Activated CD8-positive, alpha-beta memory T cell treated with anti-CD3 and anti-CD28 coated beads, Interleukin-2, amount 50 U/mL, for 48 hours (primary cell): ENCODE results near the gene IMPDH2.

Source experiments
- DNase-seq: peaks from one replicate; pipeline ENCODE4 v3.0.0-alpha.2; 2020

IMPDH2 gene

GRCh38 chr3:49005303-49005680, 23.9 kb downstream of the IMPDH2 start:
- DNase-seq, result no peak

DNA sequence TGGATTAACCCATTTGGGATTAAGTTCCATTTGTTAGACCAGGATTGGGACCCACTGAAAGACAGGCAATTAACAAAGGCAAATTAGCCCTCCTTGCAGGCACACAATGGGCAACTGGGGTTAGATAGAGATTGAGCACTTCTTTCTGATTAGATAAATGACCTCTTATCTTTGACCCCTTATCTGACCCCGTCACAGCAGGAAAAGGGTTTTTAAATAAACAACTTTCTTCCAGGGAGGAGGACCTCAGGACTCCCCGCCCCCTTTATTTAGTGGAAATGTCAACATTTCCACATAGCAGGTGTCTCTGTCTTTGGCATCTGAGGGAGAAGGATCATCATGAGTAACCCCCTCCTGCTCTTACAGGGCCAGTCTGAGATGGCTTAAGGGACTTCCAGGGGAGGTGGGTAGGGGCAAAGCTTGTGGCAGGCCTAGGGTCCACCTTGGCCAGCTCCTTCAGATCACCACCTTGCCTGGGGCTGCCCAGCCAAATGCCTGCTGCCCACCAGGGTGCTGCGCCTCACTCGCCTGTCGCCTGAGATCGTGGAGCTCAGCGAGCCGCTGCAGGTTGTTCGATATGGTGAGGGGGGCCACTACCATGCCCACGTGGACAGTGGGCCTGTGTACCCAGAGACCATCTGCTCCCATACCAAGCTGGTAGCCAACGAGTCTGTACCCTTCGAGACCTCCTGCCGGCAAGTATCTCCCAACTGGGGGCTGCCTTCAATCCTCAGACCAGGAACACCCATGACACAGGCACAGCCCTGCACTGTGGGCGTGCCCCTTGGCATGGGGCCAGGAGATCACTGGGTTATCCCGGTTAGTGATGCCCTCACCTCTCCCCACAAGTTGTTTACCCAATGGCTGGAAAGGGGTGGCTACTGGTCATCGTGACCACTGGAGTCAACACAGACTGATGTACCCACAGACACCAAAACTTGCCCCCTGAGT, 24.6 kb downstream of the IMPDH2 start:
- no peak for DNase-seq

DNA sequence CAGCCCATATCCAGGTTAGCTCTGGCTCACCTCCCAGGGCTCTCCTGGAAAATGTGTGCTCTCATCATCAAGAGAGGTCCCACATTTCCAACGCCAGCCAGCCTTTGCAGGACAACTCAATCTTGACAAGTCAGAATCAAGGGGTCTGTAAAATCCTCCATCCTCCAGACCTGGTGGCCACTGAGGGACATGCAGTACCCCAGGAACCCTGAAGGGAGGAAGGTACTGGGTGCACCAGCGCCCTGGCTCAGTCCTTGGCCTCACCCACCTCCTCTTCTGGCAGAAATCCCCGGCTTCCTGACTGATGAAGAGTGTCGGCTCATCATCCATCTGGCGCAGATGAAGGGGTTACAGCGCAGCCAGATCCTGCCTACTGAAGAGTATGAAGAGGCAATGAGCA, 28.0 kb downstream of the IMPDH2 start:
- no peak for DNase-seq

DNA sequence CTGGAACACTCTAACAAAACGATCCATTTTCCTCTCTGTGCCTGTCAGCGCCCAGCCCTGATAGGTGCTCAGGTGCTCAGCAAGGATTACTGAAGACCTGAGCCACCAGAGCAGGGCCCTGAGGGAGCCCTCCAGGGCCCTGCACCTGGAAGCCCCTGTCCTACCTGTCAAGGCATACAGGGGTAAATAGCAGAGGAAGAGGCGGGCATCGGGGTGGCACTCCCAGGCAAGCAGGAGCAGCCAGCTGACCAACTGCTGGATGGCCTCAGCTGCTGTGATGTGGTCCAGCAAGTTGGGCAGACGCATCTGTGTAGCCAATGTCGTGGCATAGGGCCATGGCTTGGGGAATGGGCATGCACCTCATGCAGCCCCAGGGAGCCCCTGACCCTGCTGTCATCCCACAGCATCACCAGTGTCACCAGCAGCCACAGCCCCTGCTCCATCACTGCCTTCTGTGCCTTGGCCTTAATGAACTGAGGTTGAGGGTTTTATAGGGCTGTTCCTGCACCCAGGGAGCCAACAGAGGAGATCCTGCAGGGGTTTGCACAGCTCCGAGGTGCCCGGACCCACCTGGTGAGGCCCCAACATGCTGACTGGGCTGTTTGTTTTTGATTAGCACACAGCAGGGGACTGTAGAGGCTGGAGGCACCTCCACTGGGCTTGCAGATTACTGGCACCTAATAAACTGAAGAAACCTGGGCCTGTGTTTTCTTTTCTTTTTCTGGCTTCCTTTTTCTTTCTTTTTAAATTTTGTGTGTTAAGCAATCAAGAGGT, 29.9 kb downstream of the IMPDH2 start:
- no peak for DNase-seq

GRCh38 chr3:48997714-48998637, 31.2 kb downstream of the IMPDH2 start:
- no peak for DNase-seq

- no peak for DNase-seq
These were observed 32.0 kb downstream of the IMPDH2 start for GRCh38 chr3:48997102-48997635.

- DNase-seq, result no peak
These were observed 32.6 kb downstream of the IMPDH2 start for GRCh38 chr3:48996640-48997039.

- no peak for DNase-seq
These were observed 35.4 kb downstream of the IMPDH2 start for GRCh38 chr3:48993834-48994233.

DNA sequence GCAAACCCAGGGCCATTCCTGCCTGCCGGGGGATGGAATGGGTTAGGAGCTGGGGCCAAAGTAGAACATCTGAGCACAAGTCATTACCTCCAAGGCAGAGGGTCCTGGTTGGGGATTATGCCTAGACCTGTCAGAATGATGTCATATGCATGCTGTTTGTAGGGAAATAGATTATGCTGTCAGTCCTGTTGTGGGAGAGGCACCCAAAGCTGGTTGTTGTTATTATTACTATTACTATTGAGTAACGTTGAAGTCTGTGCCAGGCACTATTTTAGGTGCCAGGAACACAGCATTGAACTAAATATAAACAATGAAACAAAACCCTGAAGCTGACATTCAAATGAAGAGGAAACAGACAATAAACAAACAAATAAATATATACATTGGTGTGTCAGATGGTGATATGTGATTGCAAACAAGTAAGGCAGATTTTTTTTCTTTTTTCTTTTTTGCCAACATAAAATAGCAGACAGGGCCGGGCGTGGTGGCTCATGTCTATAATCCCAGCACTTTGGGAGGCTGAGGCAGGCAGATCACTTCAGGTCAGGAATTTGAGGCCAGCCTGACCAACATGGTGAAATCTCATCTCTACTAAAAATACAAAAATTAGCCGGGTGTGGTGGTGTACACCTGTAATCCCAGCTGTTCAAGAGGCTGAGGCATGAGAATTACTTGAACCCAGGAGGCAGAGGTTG, 37.2 kb downstream of the IMPDH2 start:
- no peak for DNase-seq

DNA sequence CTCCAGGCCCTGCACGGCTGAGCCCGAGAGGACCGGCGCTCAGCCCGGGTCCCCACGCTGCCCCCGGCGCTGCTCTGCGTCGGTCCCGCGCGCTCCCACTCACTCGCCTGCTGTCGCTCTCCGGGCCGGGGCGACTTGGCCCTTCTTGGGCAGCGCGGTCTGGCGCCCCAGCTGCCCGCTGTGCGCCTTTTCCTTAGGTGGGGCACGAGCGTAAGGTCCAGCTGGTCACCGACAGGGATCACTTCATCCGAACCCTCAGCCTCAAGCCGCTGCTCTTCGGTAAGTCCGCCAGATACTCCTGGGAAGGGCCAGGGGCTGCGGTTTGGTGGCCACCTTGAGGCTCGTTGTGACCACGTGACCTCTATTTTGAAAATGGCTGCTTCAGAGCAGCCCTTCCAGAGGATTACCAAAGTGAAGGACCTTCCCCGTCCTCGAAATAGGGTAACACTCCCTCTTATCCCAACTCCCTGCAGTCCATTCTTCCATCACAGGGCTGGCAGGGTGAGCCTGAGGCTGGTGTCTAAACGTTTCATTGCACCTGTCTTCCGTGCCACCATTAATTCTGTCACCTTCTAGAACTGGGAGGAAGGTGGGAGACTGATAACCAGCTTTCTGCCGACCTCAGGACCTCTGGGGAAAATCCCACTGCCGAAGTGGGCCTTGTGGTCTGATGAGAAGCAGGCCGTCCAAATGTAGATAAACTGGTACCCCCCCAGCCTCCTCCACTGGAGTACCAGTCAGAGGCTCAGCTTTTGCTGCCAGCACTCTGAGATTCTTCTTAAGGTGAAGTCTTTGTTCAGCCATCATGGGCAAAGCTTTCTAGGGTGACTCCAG, 38.3 kb downstream of the IMPDH2 start:
- DNase-seq, result no peak

DNA sequence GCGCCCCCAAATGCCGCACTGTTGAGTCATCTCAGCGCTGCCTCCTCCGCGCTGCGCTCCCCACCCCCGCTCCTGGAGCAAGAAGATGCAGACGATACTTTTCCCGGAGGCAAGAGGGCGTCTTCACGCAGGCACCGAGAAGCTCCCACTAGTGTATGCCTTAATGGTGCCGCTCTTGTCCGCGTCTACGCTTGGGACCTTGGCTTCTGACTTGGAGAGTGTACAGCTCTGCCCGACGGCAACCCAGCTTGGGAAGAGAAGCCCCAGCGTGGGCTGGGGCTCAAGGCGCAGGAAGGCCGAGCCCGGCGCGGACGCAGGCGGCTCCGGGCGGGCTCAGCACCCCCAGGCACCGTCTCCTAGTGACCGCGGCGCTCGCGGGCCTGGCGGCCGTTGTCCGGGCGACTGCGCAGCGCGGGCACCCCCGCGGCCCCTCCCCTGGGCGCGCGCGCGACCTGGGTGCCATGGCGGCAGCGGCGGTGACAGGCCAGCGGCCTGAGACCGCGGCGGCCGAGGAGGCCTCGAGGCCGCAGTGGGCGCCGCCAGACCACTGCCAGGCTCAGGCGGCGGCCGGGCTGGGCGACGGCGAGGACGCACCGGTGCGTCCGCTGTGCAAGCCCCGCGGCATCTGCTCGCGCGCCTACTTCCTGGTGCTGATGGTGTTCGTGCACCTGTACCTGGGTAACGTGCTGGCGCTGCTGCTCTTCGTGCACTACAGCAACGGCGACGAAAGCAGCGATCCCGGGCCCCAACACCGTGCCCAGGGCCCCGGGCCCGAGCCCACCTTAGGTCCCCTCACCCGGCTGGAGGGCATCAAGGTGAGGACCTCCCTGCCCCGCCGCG, 39.2 kb downstream of the IMPDH2 start, which contains the start of gene P4HTM:
P4HTM (plus strand) TSS at position 446 of the 840 bp plus-strand sequence; CDS start at position 462, 16 bp downstream.
- DNase-seq, result peak; percentile 90

DNA sequence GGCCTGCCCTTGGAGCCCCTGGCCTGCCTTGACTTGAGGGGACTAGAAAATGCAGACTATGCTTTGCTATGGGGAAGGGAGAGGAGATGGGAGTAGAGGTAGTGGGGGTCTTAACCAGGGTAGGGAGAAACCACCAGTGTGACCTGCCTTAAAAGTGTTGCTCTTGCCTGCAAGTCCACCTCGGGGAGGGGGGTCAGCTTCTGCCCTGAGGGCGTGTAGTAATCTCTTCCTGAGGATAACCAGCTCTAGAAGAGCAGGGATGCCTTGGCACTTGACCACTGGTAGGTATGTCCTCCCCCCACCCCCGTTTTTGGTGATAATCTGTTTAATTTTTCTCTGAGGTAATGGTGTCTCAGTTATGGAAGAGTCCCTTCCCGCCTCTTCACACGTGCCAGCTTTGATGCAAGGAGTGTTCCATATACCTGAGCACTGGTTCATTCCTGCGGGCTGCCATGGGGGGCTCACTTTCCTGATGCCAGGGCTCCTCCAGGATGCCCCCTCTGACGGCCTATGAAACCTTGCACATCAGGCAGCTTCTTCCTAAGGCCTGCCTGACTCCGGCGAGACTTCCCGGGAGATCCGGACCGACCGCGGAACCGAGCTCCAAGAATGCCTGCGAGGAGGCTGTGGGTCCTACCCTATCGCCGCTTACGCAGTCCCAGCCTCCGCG, 39.9 kb downstream of the IMPDH2 start:
- DNase-seq, result no peak

DNA sequence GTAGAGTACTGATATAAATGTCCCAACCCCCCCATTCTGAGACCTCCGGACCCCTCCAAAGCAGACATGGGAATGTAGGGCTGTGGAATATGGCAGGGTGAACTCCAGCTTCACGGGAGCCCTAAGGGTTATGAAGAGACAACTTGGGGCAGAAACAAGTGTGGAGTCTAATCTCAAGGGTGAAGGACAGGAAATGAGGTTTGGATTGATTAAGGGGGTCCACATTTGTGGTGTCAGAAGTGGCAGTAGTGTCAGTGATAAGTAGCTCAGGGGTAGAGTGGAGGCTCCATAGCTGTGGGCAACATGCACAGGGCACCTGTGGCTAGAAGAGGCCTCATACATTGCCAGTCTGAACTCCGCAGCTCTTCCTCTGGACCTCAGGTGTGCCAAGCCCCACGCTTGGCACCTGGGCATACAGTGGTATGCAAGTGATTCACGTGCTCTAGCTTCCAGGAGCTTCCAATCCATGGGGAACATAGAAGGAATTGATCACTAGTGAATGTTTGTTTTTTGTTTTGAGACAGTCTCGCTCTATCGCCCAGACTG, 43.3 kb downstream of the IMPDH2 start:
- DNase-seq, result no peak

GRCh38 chr3:48984663-48985062, 44.5 kb downstream of the IMPDH2 start:
- DNase-seq, result no peak

- DNase-seq, result no peak
These were observed 46.1 kb downstream of the IMPDH2 start for GRCh38 chr3:48983096-48983495.

DNA sequence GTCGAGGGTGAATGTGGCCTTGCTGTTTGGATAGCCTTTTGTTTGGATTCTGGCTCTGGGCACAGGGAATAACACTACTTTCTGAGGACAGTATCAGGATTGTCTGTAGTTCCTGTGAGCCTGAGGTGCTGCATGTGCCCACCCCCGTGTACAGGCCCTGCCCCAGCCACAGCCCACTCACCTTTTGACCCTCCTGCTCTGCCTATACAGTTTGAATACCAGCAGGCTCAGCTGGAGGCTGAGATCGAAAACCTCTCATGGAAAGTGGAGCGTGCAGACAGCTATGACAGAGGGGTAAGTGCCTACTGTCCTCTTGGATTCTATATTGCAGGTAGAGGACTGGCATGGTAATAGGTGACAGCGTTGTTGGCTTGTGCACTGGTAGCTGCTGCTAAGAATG, 46.5 kb downstream of the IMPDH2 start:
- DNase-seq, result no peak

DNA sequence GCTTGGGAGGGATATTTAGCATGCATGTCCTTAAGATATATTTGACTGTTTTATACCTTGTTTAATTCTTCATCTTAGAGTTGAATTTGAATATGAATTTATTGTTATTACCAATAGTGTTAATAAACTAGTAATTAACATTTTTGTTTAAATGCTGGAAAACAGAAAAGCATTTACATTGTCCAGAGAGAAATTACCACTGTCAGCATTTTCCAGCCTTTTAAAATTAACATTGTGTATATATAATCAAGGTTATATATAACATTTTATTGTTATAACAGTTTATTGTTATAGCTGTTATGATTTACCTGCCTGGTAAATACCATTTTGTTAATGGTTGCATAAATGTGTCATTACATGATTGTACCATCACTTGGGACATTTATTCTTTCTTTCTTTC, 47.2 kb downstream of the IMPDH2 start:
- DNase-seq, result no peak

GRCh38 chr3:48980295-48980694, 48.9 kb downstream of the IMPDH2 start:
- DNase-seq, result no peak

DNA sequence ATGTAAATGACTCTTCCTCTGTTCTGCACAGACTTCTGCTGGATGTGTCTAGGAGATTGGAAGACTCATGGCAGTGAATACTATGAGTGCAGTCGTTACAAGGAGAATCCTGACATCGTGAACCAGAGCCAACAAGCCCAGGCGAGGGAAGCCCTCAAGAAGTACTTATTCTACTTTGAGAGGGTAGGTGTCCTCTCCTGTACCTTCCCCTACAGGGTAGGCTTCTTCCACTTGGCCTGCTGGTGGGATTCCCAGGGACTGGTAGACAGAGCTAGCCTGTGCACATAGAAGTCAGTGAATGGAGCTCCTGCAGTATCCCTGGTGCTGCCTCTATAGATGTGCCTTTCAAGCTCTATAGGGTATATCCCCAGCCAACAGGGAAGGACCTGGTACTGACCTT, 49.7 kb downstream of the IMPDH2 start:
- DNase-seq, result no peak
